AG04450 (cell line): ENCODE data around the gene DYSF. TPM values are rescaled to one million over a fixed set of nuclear protein-coding genes. Genes with fewer than 3 reads are reported as not detected.

ENCODE experiments used
- CTCF ChIA-PET: fragments of 300-600, 350-600 bp; formaldehyde crosslinking; extraction: SDS; loops from one replicate; lab custom pipeline; 2022; ENCODE audit warnings: antibody characterized with exemption, inconsistent platforms; lab: Charles Lee
- POLR2A ChIA-PET: fragments of 350-600 bp; formaldehyde crosslinking; extraction: SDS; loops from one replicate; lab custom pipeline; 2021; ENCODE audit warnings: antibody characterized with exemption, inconsistent platforms; lab: Yijun Ruan, JAX
- DNase-seq: peaks from one replicate; pipeline ENCODE4 v3.0.0-alpha.2; 2011; ENCODE audit warnings: low read depth, low spot score
- H3K27ac ChIP-seq: one replicate; pipeline ENCODE4 v1.5.1; 2012; ENCODE audit warnings: low read depth, low read length, control low read depth
- H3K27me3 ChIP-seq: one replicate; pipeline ENCODE4 v1.6.0; 2012; ENCODE audit warnings: low read length; ENCODE audit not compliant: control insufficient read depth, insufficient read depth
- H3K4me3 ChIP-seq: 2 replicates; pipeline ENCODE4 v1.5.1; 2011; ENCODE audit warnings: mild to moderate bottlenecking, low read depth, low read length, control low read depth
- H3K9me3 ChIP-seq: 2 replicates; pipeline ENCODE4 v1.5.1; 2012; ENCODE audit warnings: low read length; ENCODE audit not compliant: control insufficient read depth, insufficient read depth
- CTCF ChIP-seq: IDR thresholded peaks from 2 replicates; pipeline ENCODE4 v1.5.1; 2011; ENCODE audit warnings: low read depth, low read length, control low read depth, inconsistent platforms
- polyA plus RNA-seq: library from polyadenylated mRNA; depleted of rRNA; stranded (reverse); fragments of >200 nt; gene quantifications from 2 replicates; pipeline ENCODE4 v1.2.3, GENCODE V29; 2011

DYSF gene
- polyA plus RNA-seq, 1 experiment, result 0.07 TPM

DNA sequence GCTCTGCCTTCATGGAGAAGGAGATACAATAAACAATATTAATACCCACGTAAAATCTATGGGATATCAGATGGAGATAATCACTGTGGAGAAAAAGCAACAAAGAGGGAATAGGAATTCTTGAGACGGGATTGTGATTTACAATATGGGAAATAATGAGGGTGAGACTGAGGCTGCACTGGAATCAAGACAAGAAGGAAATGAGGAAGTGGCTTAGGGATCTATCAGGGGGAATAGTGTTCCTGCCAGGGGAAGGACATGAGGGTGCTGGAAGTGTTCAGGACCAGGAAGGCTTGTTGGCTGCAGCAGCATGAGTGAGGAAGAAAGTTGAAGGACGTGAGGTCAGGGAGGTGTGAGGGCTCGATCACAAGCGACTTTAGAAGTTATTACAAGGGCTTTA is 182.4 kb downstream of the DYSF start:
- POLR2A ChIA-PET, result no interaction called here
- no peaks in the 10 kb centered on the region for H3K9me3 ChIP-seq
- DNase-seq, result no peak
- no peak for TF ChIP-seq CTCF
- peaks cover 20% of the 10 kb centered on the region for H3K27me3 ChIP-seq
- CTCF ChIA-PET, result no interaction called here
- H3K4me3 ChIP-seq, result no peak overlapping the region
- H3K27ac ChIP-seq, result no peak overlapping the region

GRCh38 chr2:71637168-71637567 is 183.8 kb downstream of the DYSF start:
- H3K27ac ChIP-seq, result no peak overlapping the region
- CTCF ChIA-PET, result no interaction called here
- DNase-seq, result no peak
- TF ChIP-seq CTCF, result no peak
- peaks cover 20% of the 10 kb centered on the region for H3K27me3 ChIP-seq
- no peak overlapping the region for H3K4me3 ChIP-seq
- POLR2A ChIA-PET, result no interaction called here
- no peaks in the 10 kb centered on the region for H3K9me3 ChIP-seq

DNA sequence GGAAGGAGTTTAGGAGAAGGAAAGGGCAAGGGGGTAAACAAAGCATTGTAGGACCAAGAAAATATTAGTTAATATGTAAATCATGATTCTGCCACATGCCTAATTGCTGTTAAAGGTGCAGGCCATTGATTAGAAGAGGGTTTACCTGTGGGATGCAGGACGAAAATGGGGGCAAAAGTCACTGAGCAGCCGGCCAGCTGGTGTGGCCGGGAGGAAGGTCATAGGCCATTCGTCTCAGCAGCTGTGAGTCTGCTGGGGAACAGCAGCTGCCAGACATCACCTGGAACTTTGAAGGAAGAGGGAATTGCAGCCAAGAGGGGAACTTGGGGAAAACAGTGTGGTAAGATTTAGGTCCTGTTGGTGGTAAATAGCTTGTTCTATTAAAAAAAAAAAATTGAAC is 184.4 kb downstream of the DYSF start:
- Histone ChIP-seq H3K27me3 (peaks cover 16% of the 10 kb centered on the region), H3K9me3 (no peaks in the 10 kb centered on the region), H3K4me3 (no peak overlapping the region), H3K27ac (no peak overlapping the region)
- DNase-seq, result no peak
- POLR2A ChIA-PET, result no interaction called here
- CTCF ChIA-PET, result no interaction called here
- no peak for TF ChIP-seq CTCF

- CTCF ChIA-PET, result no interaction called here
Measured at GRCh38 chr2:71639735-71640134, 186.4 kb downstream of the DYSF start.

DNA sequence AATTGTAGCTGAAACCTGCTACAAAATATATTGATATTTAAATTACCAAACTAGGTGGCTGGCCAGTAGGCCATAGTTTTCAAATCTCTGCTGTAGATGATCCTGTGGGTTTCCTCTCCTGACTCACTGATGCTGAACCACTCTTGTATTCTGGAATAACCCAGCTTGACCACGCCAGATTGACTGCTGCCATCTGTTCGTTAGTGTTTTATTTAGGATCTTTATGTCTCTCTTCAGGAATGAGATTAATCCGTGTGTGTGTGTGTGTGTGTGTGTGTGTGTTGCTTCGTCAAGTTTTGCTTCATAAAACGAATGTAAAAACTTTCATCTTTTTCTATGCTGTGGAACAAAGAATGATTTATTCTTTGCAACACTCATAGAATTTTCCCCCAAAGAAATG is 187.1 kb downstream of the DYSF start:
- no peak for TF ChIP-seq CTCF
- POLR2A ChIA-PET, result no interaction called here
- Histone ChIP-seq H3K27ac (no peak overlapping the region), H3K9me3 (no peaks in the 10 kb centered on the region), H3K4me3 (no peak overlapping the region), H3K27me3 (peaks cover 8% of the 10 kb centered on the region)
- CTCF ChIA-PET, result no interaction called here
- no peak for DNase-seq

More at GRCh38 chr2:71639735-71640134, 186.4 kb downstream of the DYSF start:
- DNase-seq, result no peak
- Histone ChIP-seq H3K27ac (no peak overlapping the region), H3K4me3 (no peak overlapping the region), H3K27me3 (peaks cover 8% of the 10 kb centered on the region), H3K9me3 (no peaks in the 10 kb centered on the region)
- POLR2A ChIA-PET, result no interaction called here
- no peak for TF ChIP-seq CTCF
